Stimulated activated CD4-positive, alpha-beta T cell treated with anti-CD3 and anti-CD28 coated beads, Interleukin-4, amount 100 ng/mL, for 4 hours (primary cell): ENCODE results near the gene MSX1.

Experiments
- DNase-seq, 2 experiments: peaks; one replicate each; pipeline ENCODE4 v3.0.0-alpha.2; 2020

Gene MSX1

GRCh38 chr4:4842476-4843441 is 16.7 kb upstream of the MSX1 start:
- DNase-seq, result no peak

GRCh38 chr4:4843635-4844291 is 15.7 kb upstream of the MSX1 start:
- DNase-seq, result no peak

- DNase-seq, result no peak
These were observed 14.4 kb upstream of the MSX1 start for GRCh38 chr4:4845027-4845426.

DNA sequence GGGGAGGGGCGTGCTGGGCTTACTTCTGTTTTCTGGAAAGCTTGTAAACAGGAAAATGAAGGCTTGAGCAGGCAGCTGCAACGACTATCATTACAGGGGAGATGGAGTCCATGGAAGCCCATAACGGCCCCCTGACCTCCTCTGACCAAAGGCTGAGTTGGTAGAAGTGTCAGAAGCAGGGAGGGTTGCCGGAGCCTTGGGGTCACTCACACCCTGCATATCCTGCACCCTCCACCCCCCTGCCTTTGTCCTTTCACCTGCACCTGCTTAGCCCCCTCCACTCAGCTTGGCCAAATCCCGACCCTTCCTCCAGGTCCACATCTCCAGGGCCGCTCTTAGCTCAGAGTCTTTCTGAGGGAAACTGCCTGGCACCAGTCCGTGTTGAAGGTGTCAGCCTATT is 12.5 kb upstream of the MSX1 start:
- DNase-seq, result no peak

DNA sequence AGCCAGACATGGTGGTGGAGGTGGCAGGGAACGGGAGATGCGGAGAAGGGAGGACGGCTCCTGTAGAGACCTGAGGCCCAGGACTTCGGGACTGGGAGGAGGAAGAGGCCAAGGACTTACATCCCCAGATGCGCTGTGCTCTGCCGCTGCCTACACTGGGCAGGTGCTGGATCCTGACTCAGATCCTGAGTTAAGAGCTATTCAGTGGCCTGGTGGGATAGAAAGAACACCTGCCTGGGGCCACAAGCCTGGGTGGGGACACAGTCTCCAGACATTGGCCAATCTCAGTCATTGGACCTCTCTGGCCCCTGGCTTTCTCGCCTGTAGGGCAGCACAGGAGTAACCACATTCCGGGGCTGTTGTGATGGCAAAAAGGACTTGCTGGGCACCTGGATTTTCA is 10.9 kb upstream of the MSX1 start:
- DNase-seq, result no peak

- no peak for DNase-seq
These were observed 10.4 kb upstream of the MSX1 start for GRCh38 chr4:4849106-4849505.

- no peak for DNase-seq
These were observed 9.8 kb upstream of the MSX1 start for GRCh38 chr4:4849524-4850193.

- no peak for DNase-seq
These were observed 8.4 kb upstream of the MSX1 start for GRCh38 chr4:4851081-4851480.

DNA sequence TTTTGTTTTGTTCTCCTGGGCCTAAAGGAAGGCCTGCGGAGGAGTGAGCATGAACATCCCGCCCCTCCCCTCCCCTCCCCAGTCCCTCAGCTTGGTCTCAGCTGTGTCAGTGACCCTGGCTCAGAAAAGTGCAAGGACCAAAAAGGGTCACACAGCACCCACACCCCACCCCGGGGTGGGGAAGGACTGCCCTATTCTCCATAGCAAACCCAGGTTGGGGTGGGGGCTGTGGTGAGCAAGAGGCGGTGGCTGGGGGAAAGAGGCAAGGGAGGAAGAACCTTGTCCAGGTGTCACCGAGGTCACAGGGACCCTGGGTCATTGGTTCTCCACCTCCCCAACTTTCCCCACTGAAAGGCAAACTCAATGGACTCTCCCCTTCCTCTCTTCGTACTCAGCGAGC is 7.6 kb upstream of the MSX1 start:
- DNase-seq, result no peak

GRCh38 chr4:4852591-4853362 is 6.7 kb upstream of the MSX1 start:
- peak; percentile 29 to 50 for DNase-seq

DNA sequence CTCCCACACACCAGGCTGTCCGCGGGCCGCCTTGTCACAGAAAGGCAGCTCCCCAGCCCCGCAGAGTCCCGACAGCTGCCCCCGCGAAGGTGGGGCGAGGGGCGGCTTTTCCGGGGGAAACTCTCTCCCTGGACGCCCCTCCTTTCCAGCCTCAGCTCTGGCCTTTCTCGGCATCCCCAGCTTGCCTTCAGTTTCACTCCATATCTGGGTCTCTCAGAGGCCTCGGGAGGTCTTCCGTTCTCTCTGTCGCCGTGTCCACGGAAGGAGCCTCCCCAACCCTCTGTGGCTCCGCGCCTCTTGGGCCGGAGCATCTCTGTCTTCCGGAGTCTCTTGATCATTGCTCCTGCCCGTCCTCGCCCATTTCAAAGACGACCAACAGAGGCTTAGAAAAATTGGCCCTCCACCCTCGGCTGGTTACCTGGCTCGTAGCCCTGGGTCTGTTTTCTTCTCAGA is 6.1 kb upstream of the MSX1 start:
- no peak for DNase-seq

- no peak for DNase-seq
These were observed 5.4 kb upstream of the MSX1 start for GRCh38 chr4:4853921-4854648.

- no peak for DNase-seq
These were observed 4.7 kb upstream of the MSX1 start for GRCh38 chr4:4854649-4855295.

- DNase-seq, result no peak
These were observed 4.0 kb upstream of the MSX1 start for GRCh38 chr4:4855301-4856070.

DNA sequence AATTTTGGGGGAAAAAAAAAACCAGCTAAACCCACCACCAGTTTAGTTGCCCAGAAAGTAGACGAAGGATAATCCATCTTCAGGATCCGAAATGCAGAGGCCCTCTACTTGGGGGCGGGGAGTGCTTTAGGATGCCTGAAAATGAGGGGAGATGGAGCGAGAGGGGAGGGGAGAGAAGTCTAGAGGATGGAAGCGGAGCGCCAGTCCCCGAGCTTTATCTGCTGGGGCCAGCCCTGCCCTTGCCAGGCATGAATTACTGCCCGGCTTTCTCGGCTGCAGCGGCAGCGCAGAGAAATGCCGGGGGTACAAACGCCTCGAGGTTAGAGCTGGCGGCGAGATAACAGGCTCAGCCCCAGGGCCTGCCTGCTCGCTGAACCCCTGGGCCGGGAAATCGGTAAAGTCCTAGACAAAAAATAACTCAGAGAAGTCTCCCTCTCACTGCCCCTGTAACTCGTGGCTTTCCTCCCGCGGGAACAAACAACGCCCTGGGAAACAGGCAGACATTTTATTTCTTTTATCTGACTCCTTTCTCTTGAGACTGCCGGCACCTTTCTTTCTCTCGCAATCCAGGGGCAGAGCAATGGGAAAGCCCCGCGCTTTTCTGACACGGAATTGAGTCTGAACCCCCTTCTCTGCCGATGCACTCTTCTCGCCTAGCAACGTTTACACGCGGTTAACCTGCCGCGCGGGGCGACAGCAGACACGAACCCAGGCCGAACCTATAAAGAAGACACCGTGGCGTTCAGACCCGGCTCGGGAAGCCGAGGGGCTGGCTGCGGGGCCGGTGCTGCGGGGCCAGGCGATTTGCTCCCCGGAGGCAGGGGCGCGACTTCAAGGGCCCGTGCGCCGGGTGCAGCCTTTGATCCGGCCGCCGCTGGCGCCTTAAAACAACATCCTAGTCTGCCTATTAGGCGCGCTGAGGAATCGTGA is 3.1 kb upstream of the MSX1 start:
- no peak for DNase-seq

DNA sequence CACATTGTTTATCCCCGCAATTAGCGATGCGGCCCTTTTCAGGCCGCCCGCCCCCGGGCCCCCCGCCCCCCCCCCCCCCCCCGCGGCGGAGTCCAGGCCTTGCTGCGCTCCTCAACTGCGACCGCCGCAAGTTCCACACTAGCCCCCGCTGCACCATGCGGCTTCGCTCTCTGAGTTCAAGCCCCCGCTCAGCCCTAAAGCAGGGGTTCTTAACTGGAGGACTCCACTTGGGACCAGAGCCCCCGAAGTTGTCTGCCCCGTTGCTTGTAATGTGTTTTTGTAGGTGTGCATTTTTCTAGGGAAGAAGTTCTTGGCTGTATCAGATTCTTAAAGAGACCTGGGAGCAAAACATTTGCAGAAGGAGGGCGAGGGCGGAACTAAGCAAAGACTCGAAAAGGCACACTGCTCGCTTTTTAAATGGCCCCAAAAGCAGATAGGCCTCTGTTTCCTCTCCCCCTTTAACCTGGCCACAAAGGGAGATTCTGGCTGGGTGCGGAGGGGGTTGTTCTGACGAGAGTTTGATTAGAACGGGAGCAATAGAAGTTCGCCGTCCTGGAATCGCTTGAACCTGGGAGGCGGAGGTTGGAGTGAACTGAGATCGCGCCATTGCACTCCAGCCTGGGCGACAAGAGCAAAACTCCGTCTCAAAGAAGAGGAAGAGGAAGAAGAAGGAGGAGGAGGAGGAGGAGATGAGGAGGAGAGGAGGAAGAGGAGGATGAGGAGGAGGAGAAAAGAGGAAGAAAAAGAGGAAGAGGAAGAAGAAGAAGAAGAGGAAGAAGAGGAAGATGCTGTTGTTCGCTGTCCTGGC is 2.3 kb upstream of the MSX1 start:
- no peak for DNase-seq

GRCh38 chr4:4857809-4858508 is 1.5 kb upstream of the MSX1 start:
- no peak for DNase-seq
